GM10847 (cell line): ENCODE measurements around the gene GRPEL1.

Experiments used
- POLR2A ChIP-seq: IDR thresholded peaks from 2 replicates; pipeline ENCODE4 v1.6.1; 2011; ENCODE audit not compliant: insufficient read length; ENCODE audit errors: extremely low read depth

GRPEL1 gene

GRCh38 chr4:7044137-7044930 is 23.5 kb downstream of the GRPEL1 start:
- no peak for TF ChIP-seq POLR2A

DNA sequence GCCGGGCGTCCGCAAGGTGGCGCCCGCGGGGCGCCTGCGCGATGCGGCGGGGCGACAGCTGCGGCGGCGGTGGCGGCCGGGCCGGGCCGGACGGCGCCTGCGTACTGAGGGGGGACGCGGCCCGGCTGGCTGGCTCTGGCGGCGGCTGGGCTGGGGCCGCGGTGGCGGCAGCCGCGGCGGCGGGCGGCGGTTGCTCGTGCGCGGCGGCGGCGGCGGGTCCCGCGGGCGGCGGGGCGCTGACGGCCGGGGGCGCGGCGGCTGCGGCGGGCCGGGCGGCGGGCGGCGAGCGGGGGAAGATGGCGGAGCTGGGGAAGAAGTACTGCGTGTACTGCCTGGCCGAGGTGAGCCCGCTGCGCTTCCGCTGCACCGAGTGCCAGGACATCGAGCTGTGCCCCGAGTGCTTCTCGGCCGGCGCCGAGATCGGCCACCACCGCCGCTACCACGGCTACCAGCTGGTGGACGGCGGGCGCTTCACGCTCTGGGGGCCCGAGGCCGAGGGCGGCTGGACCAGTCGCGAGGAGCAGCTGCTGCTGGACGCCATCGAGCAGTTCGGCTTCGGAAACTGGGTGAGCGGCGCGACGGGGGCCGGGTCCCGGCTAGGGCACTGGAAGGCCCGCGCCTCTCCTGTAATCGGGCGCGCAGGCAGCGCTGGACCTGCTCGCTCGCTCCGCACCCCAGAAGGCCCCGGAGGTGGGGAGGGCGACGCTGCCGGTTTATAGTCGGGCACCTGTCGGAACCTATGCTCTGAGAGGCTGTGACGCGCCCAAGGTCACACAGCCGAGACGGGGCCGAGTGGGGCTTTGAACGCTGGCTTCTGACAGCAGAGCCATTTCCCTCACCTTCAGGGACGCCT is 24.4 kb downstream of the GRPEL1 start, which contains the start of gene TADA2B:
TADA2B (plus strand) TSS at position 89 of the 853 bp plus-strand sequence; CDS start at position 297, 208 bp downstream.
- no peak for TF ChIP-seq POLR2A

- no peak for TF ChIP-seq POLR2A
Measured at GRCh38 chr4:7042503-7043283, 25.2 kb downstream of the GRPEL1 start.

- TF ChIP-seq POLR2A, result no peak
Measured at GRCh38 chr4:7041801-7042502, 25.9 kb downstream of the GRPEL1 start.

GRCh38 chr4:7041246-7041645 is 26.6 kb downstream of the GRPEL1 start:
- no peak for TF ChIP-seq POLR2A

GRCh38 chr4:7040765-7041164 is 27.1 kb downstream of the GRPEL1 start:
- TF ChIP-seq POLR2A, result no peak

DNA sequence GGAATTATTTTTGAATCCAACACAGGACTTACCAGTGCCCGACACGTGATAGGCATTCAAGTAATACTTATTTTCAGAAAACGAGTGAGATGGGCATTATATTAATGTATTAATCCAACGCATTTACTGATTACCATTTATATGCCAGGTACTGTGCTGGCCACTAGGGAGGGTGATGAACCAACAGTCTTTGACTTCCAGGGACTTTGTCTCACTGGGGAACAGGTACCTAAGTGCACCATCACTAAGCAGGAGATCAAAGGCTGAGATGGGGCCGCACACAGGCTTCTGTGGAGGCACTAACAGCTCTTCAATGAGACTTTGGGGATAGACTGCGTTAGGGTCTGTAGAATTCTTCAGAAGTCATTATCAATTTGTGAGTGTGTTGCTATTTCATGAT is 30.4 kb downstream of the GRPEL1 start:
- no peak for TF ChIP-seq POLR2A

DNA sequence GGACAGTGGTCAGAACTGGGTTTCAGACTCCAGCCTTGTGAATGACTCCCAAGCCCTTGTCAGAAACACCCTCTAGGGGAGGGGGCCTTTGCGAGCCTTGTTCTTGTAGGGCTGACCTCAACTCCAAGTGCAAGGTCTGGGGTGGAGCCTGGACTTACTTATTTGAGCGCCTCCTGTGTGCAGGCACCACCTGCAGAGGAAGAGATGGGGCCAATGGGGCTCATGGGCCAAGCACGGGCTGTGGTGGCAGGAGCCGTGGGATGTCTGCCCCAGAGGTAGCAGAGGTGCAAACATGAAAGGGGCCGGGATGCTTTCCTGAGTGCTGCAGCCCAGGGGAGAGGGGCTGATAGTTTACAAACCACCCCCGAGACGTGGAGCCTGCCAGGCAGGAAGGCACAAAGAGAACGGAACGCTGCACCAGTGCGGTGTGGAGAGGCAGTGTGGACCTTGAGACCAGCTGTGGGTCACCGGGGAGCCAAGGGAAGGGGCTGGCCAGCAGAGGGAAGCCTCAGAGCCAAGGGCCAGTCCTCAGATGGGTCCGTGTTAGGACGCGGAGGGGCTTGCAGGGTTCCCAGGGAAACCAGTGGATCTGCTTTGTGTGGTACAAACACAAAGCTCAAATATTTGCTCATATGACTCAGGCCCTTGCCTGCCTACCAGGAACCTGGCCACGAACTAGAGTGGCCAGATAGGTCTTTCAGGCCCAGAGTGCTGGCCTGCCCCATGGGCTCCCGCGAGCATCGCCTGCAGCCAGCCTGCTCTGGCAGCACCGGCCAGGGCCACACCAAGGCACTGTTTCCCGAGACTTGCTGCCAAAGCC is 33.4 kb downstream of the GRPEL1 start:
- TF ChIP-seq POLR2A, result no peak

DNA sequence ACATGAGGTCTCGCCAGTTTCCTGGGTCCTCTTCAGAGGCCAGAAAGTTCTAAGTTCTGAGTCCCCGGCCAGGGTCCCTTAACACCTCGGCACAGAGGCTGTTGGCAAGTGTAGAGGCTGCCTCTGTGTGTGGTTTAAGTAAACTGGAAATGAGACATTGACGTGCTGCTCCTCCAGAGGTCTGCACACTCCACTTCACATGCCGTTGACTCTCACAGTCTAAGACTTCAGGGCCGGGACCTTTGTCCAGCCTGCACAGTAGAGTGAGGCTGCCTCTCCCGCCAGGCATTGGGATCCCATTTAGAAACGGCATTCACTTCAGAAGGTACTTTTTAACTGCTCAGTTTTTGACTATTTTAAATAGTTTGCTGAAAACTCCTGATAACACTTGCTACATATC is 35.3 kb downstream of the GRPEL1 start:
- no peak for TF ChIP-seq POLR2A

DNA sequence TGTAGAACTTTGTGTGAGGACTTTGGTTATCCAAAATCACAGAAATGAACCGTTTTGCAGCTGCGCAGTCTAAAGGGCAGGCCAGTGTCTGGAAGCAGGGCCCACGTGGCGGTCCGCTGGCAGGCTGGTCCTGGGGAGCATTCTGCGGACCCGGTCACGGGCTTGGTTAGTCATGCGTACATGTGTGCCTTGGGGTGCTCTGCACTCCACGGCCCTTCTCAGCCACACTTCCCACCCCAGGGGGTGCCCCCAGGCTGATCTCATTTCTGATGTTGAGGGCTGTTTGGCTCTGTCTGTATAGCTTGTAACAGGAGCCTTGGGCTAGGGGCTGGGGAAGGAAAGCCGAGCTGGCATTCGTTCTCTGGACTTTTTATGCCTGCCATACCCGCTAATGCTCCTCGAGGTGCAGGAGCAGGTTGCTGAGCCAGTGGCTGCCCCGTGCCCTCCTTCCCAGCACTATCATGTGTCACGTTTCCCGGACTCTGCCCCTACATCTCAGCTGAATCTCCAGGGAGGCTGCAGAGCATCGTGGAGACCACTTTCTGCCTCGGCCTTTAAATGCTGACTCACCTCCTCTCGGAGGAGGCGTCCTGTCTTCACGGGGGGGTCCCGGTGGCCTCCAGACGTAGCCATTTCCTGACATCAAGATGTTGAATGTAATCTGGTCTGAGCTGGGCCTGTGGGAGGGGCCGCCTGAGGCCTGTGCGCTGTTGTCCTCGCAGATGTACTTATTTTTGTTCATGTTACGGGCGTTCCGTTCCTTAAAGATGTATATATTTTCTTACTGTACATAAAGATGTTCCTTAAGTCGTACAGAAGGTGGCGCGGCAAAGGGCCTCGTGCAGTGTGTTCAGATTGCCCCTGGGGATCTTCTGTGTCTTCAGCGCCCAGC is 36.1 kb downstream of the GRPEL1 start:
- no peak for TF ChIP-seq POLR2A

GRCh38 chr4:7030856-7031255 is 37.0 kb downstream of the GRPEL1 start:
- no peak for TF ChIP-seq POLR2A

- no peak for TF ChIP-seq POLR2A
Measured at GRCh38 chr4:7029921-7030320, 37.9 kb downstream of the GRPEL1 start.

- TF ChIP-seq POLR2A, result no peak
Measured at GRCh38 chr4:7029212-7029611, 38.7 kb downstream of the GRPEL1 start.
